Measurements from ENCODE around the gene MOV10L1.

Gene MOV10L1

GRCh38 chr22:50192436-50193204 is 102.8 kb downstream of the MOV10L1 start:
- Histone ChIP-seq H3K4me3 (ENCODE audit: low read depth in 1 of 2, low read length in 2 of 2) (no peak overlapping the region), H3K27me3 (ENCODE audit: low read depth, low read length) (no peaks in the 10 kb centered on the region), H3K9me3 (ENCODE audit: control insufficient read depth in 1 of 2, low read length in 2 of 2) (no peaks in the 10 kb centered on the region), H3K27ac (ENCODE audit: low read length) (peak overlapping the region; percentile 23), H3K4me1 (ENCODE audit: control insufficient read depth in 1 of 2, insufficient read depth in 2 of 2, low read length in 2 of 2) (peaks cover 4 to 23% of the 10 kb centered on the region in 2 donors), H3K36me3 (ENCODE audit: control insufficient read depth in 1 of 2, insufficient read depth in 2 of 2, low read length in 2 of 2) (peaks cover 3 to 15% of the 10 kb centered on the region in 2 donors)

GRCh38 chr22:50193621-50194020 is 103.8 kb downstream of the MOV10L1 start:
- no peak overlapping the region for H3K27ac ChIP-seq (ENCODE audit: low read length)
- H3K4me1 ChIP-seq (ENCODE audit: control insufficient read depth in 1 of 2, insufficient read depth in 2 of 2, low read length in 2 of 2), result peaks cover 4 to 23% of the 10 kb centered on the region in 2 donors
- H3K27me3 ChIP-seq (ENCODE audit: low read depth, low read length), result no peaks in the 10 kb centered on the region
- no peaks in the 10 kb centered on the region for H3K9me3 ChIP-seq (ENCODE audit: control insufficient read depth in 1 of 2, low read length in 2 of 2)
- peaks cover 3 to 24% of the 10 kb centered on the region in 2 donors for H3K36me3 ChIP-seq (ENCODE audit: control insufficient read depth in 1 of 2, insufficient read depth in 2 of 2, low read length in 2 of 2)
- H3K4me3 ChIP-seq (ENCODE audit: low read depth in 1 of 2, low read length in 2 of 2), result no peak overlapping the region

GRCh38 chr22:50194037-50194805 is 104.4 kb downstream of the MOV10L1 start:
- H3K27me3 ChIP-seq (ENCODE audit: low read depth, low read length), result no peaks in the 10 kb centered on the region
- no peak overlapping the region for H3K4me3 ChIP-seq (ENCODE audit: low read depth in 1 of 2, low read length in 2 of 2)
- peaks cover 3 to 25% of the 10 kb centered on the region in 2 donors for H3K36me3 ChIP-seq (ENCODE audit: control insufficient read depth in 1 of 2, insufficient read depth in 2 of 2, low read length in 2 of 2)
- no peak overlapping the region for H3K27ac ChIP-seq (ENCODE audit: low read length)
- no peaks in the 10 kb centered on the region for H3K9me3 ChIP-seq (ENCODE audit: control insufficient read depth in 1 of 2, low read length in 2 of 2)
- H3K4me1 ChIP-seq (ENCODE audit: control insufficient read depth in 1 of 2, insufficient read depth in 2 of 2, low read length in 2 of 2), result peaks cover 4 to 23% of the 10 kb centered on the region in 2 donors

GRCh38 chr22:50196256-50196655 is 106.5 kb downstream of the MOV10L1 start:
- Histone ChIP-seq H3K36me3 (ENCODE audit: control insufficient read depth in 1 of 2, insufficient read depth in 2 of 2, low read length in 2 of 2) (peaks cover 3 to 25% of the 10 kb centered on the region in 2 donors), H3K4me1 (ENCODE audit: control insufficient read depth in 1 of 2, insufficient read depth in 2 of 2, low read length in 2 of 2) (peaks cover 0 to 13% of the 10 kb centered on the region in 2 donors), H3K27ac (ENCODE audit: low read length) (no peak overlapping the region)

GRCh38 chr22:50197000-50197800 is 107.4 kb downstream of the MOV10L1 start:
- H3K4me1 ChIP-seq (ENCODE audit: control insufficient read depth in 1 of 2, insufficient read depth in 2 of 2, low read length in 2 of 2), result peaks cover 3 to 20% of the 10 kb centered on the region in 2 donors
- no peak overlapping the region for H3K4me3 ChIP-seq (ENCODE audit: low read depth in 1 of 2, low read length in 2 of 2)
- peaks cover 3 to 25% of the 10 kb centered on the region in 2 donors for H3K36me3 ChIP-seq (ENCODE audit: control insufficient read depth in 1 of 2, insufficient read depth in 2 of 2, low read length in 2 of 2)
- no peaks in the 10 kb centered on the region for H3K27me3 ChIP-seq (ENCODE audit: low read depth, low read length)
- H3K27ac ChIP-seq (ENCODE audit: low read length), result no peak overlapping the region
- no peaks in the 10 kb centered on the region for H3K9me3 ChIP-seq (ENCODE audit: control insufficient read depth in 1 of 2, low read length in 2 of 2)

More at GRCh38 chr22:50196256-50196655, 106.5 kb downstream of the MOV10L1 start:
- Histone ChIP-seq H3K9me3 (ENCODE audit: control insufficient read depth in 1 of 2, low read length in 2 of 2) (no peaks in the 10 kb centered on the region), H3K4me3 (ENCODE audit: low read depth in 1 of 2, low read length in 2 of 2) (no peak overlapping the region), H3K27me3 (ENCODE audit: low read depth, low read length) (no peaks in the 10 kb centered on the region)

- H3K9me3 ChIP-seq (ENCODE audit: control insufficient read depth in 1 of 2, low read length in 2 of 2), result no peaks in the 10 kb centered on the region
- no peaks in the 10 kb centered on the region for H3K27me3 ChIP-seq (ENCODE audit: low read depth, low read length)
- H3K27ac ChIP-seq (ENCODE audit: low read length), result no peak overlapping the region
- H3K4me1 ChIP-seq (ENCODE audit: control insufficient read depth in 1 of 2, insufficient read depth in 2 of 2, low read length in 2 of 2), result peaks cover 4 to 27% of the 10 kb centered on the region in 2 donors
- H3K36me3 ChIP-seq (ENCODE audit: control insufficient read depth in 1 of 2, insufficient read depth in 2 of 2, low read length in 2 of 2), result peaks cover 3 to 26% of the 10 kb centered on the region in 2 donors
- H3K4me3 ChIP-seq (ENCODE audit: low read depth in 1 of 2, low read length in 2 of 2), result no peak overlapping the region
Measured at GRCh38 chr22:50197856-50198623, 108.2 kb downstream of the MOV10L1 start.

GRCh38 chr22:50198624-50199017 is 108.8 kb downstream of the MOV10L1 start:
- Histone ChIP-seq H3K36me3 (ENCODE audit: control insufficient read depth in 1 of 2, insufficient read depth in 2 of 2, low read length in 2 of 2) (peaks cover 3 to 31% of the 10 kb centered on the region in 2 donors), H3K4me1 (ENCODE audit: control insufficient read depth in 1 of 2, insufficient read depth in 2 of 2, low read length in 2 of 2) (peaks cover 4 to 27% of the 10 kb centered on the region in 2 donors)

GRCh38 chr22:50199251-50199721 is 109.5 kb downstream of the MOV10L1 start:
- Histone ChIP-seq H3K27me3 (ENCODE audit: low read depth, low read length) (no peaks in the 10 kb centered on the region), H3K36me3 (ENCODE audit: control insufficient read depth in 1 of 2, insufficient read depth in 2 of 2, low read length in 2 of 2) (peaks cover 3 to 30% of the 10 kb centered on the region in 2 donors), H3K4me1 (ENCODE audit: control insufficient read depth in 1 of 2, insufficient read depth in 2 of 2, low read length in 2 of 2) (peaks cover 4 to 27% of the 10 kb centered on the region in 2 donors), H3K9me3 (ENCODE audit: control insufficient read depth in 1 of 2, low read length in 2 of 2) (no peaks in the 10 kb centered on the region), H3K27ac (ENCODE audit: low read length) (no peak overlapping the region), H3K4me3 (ENCODE audit: low read depth in 1 of 2, low read length in 2 of 2) (peak overlapping the region in 1 of 2 donors; percentile 82)

More at GRCh38 chr22:50198624-50199017, 108.8 kb downstream of the MOV10L1 start:
- Histone ChIP-seq H3K4me3 (ENCODE audit: low read depth in 1 of 2, low read length in 2 of 2) (no peak overlapping the region), H3K27ac (ENCODE audit: low read length) (no peak overlapping the region), H3K27me3 (ENCODE audit: low read depth, low read length) (no peaks in the 10 kb centered on the region), H3K9me3 (ENCODE audit: control insufficient read depth in 1 of 2, low read length in 2 of 2) (no peaks in the 10 kb centered on the region)

GRCh38 chr22:50199829-50200460 is 110.1 kb downstream of the MOV10L1 start:
- H3K27ac ChIP-seq (ENCODE audit: low read length), result no peak overlapping the region
- H3K9me3 ChIP-seq (ENCODE audit: control insufficient read depth in 1 of 2, low read length in 2 of 2), result no peaks in the 10 kb centered on the region
- H3K36me3 ChIP-seq (ENCODE audit: control insufficient read depth in 1 of 2, insufficient read depth in 2 of 2, low read length in 2 of 2), result peaks cover 0 to 24% of the 10 kb centered on the region in 2 donors
- no peaks in the 10 kb centered on the region for H3K27me3 ChIP-seq (ENCODE audit: low read depth, low read length)
- H3K4me3 ChIP-seq (ENCODE audit: low read depth in 1 of 2, low read length in 2 of 2), result peak overlapping the region; percentile 50 to 82
- H3K4me1 ChIP-seq (ENCODE audit: control insufficient read depth in 1 of 2, insufficient read depth in 2 of 2, low read length in 2 of 2), result peaks cover 4 to 27% of the 10 kb centered on the region in 2 donors
